Hair follicle dermal papilla cell (primary cell): ENCODE measurements around the gene ICOSLG. TPM values are rescaled to one million over a fixed set of nuclear protein-coding genes. Genes with fewer than 3 reads are reported as not detected.

Experiments used
- small RNA-seq: library from RNA; depleted of rRNA; stranded (forward); fragments of <200 nt; gene quantifications from one replicate; pipeline ENCODE3, GENCODE V24; 2012
- total RNA-seq: library from RNA; depleted of rRNA; stranded (reverse); fragments of >200 nt; gene quantifications from 2 replicates; pipeline ENCODE4 v1.2.3, GENCODE V29; 2012

ICOSLG gene
- under 0.01 TPM in 1 of 2 replicates, not detected in the other for total RNA-seq

GRCh38 chr21:44240842-44241241, at the start of gene ICOSLG:
TSS of gene ICOSLG (minus strand) at chr21:44240943. CDS start at chr21:44240817, 126 bp downstream.

GRCh38 chr21:44285138-44285992, 44.6 kb upstream of the ICOSLG start, which contains the start of gene AIRE:
TSS of gene AIRE (plus strand) at chr21:44285876. CDS start at chr21:44286007, 131 bp downstream.

GRCh38 chr21:44261675-44262295, 21.0 kb upstream of the ICOSLG start, which contains the start of gene DNMT3L:
TSS of gene DNMT3L (minus strand) at chr21:44261897. CDS start at chr21:44261259, 638 bp downstream.

Small RNA genes within 50 kb of the gene (small RNA-seq; reads per million reads assigned to genes)
- not detected for gene AP001059.3

Other genes starting within 250 kb of the ICOSLG start
- 31.9 and 35.7 TPM in 2 replicates for gene TRAPPC10, start 228.6 kb downstream of the ICOSLG start, total RNA-seq
- gene PWP2, start 133.5 kb downstream of the ICOSLG start, total RNA-seq: 5.0 and 6.4 TPM in 2 replicates
- 6.9 and 8.9 TPM in 2 replicates for gene GATD3, start 107.3 kb downstream of the ICOSLG start, total RNA-seq
- not detected in 2 replicates for gene DNMT3L, start 21.0 kb upstream of the ICOSLG start, total RNA-seq
- not detected in 2 replicates for gene AIRE, start 44.9 kb upstream of the ICOSLG start, total RNA-seq
- gene PFKL, start 59.1 kb upstream of the ICOSLG start, total RNA-seq: 141 and 151 TPM in 2 replicates
- 20.1 and 23.9 TPM in 2 replicates for gene CFAP410, start 98.4 kb upstream of the ICOSLG start, total RNA-seq
- under 0.01 TPM in 1 of 2 replicates, not detected in the other for gene TRPM2, start 112.7 kb upstream of the ICOSLG start, total RNA-seq
- 1.3 and 1.5 TPM in 2 replicates for gene LRRC3, start 214.6 kb upstream of the ICOSLG start, total RNA-seq